SH-SY5Y (cell line): ENCODE data around the gene MTHFD2.

Source experiments
- GATA2 ChIP-seq: IDR thresholded peaks from 2 replicates; pipeline ENCODE4 v1.6.1; 2011; ENCODE audit warnings: mild to moderate bottlenecking, low read depth, low read length
- GATA3 ChIP-seq: IDR thresholded peaks from 2 replicates; pipeline ENCODE4 v1.6.1; 2011; ENCODE audit warnings: low read depth, mild to moderate bottlenecking, low read length, moderate library complexity

GRCh38 chr2:74233648-74234047 is 35.2 kb downstream of the MTHFD2 start:
- TF ChIP-seq GATA3 (no peak), GATA2 (no peak)
